CD4-positive, CD25-positive, alpha-beta regulatory T cell (primary cell): ENCODE data around the gene GCGR. TPM values are rescaled to one million over a fixed set of nuclear protein-coding genes. Genes with fewer than 3 reads are reported as not detected.

Experiments
- ATAC-seq, 2 donors: fragments of 150-1000 bp; cut with Tn5 transposase; one replicate each; pipeline ENCODE4 v1.10.0; 2021; ENCODE audit warnings: low read depth in 2 of 2, moderate number of reproducible peaks in 2 of 2, moderate library complexity in 1 of 2
- DNase-seq, 3 donors: peaks; one replicate each; pipeline versions ENCODE4 v3.0.0 to v3.0.0-alpha.2; 2012 to 2022; ENCODE audit warnings: mixed read lengths in 1 of 3
- H3K27ac ChIP-seq: one replicate; pipeline ENCODE4 v1.7.0; 2013; ENCODE audit warnings: mild to moderate bottlenecking, low read length; ENCODE audit not compliant: insufficient read depth, poor library complexity, severe bottlenecking
- H3K27me3 ChIP-seq: one replicate; pipeline ENCODE4 v1.7.0; 2013; ENCODE audit warnings: low read length; ENCODE audit not compliant: control insufficient read depth, insufficient read depth
- H3K36me3 ChIP-seq: one replicate; pipeline ENCODE4 v1.7.0; 2013; ENCODE audit warnings: mild to moderate bottlenecking, low read length, moderate library complexity; ENCODE audit not compliant: control insufficient read depth, insufficient read depth
- H3K4me1 ChIP-seq: 2 replicates; pipeline ENCODE4 v1.7.0; 2013; ENCODE audit warnings: mild to moderate bottlenecking, low read length; ENCODE audit not compliant: insufficient read depth, control insufficient read depth, poor library complexity, severe bottlenecking
- H3K4me3 ChIP-seq: one replicate; pipeline ENCODE4 v1.7.0; 2013; ENCODE audit warnings: low read depth, mild to moderate bottlenecking, low read length, moderate library complexity
- H3K9me3 ChIP-seq, 2 experiments: 1 replicate in 1 of 2; 2 replicates in 1 of 2; pipeline ENCODE4 v1.7.0; 2013; ENCODE audit warnings: low read length in 2 of 2, mild to moderate bottlenecking in 1 of 2, moderate library complexity in 1 of 2; ENCODE audit not compliant: control insufficient read depth in 2 of 2
- H3K27ac Mint-ChIP-seq, 3 donors: one replicate each; pipeline ENCODE4 v1.8.0; 2020 to 2022; ENCODE audit warnings: mild to moderate bottlenecking in 3 of 3, mixed read lengths in 3 of 3, moderate library complexity in 2 of 3
- H3K27me3 Mint-ChIP-seq: one replicate; pipeline ENCODE4 v1.8.0; 2022; ENCODE audit warnings: mild to moderate bottlenecking, mixed read lengths
- H3K36me3 Mint-ChIP-seq: one replicate; pipeline ENCODE4 v1.8.0; 2020; ENCODE audit warnings: mixed read lengths
- H3K4me1 Mint-ChIP-seq, 4 donors: one replicate each; pipeline ENCODE4 v1.8.0; 2020 to 2022; ENCODE audit warnings: mixed read lengths in 4 of 4, mild to moderate bottlenecking in 1 of 4
- H3K4me3 Mint-ChIP-seq, 4 donors: one replicate each; pipeline ENCODE4 v1.8.0; 2020 to 2022; ENCODE audit warnings: mild to moderate bottlenecking in 4 of 4, mixed read lengths in 4 of 4, moderate library complexity in 3 of 4
- H3K9me3 Mint-ChIP-seq, 7 donors: one replicate each; pipeline ENCODE4 v1.8.0; 2020 to 2022; ENCODE audit warnings: mixed read lengths in 7 of 7, mild to moderate bottlenecking in 3 of 7, moderate library complexity in 2 of 7
- polyA plus RNA-seq, 4 donors: library from polyadenylated mRNA; unstranded; fragments of 300-500 nt; fragmentation: Illumina TruSeq; gene quantifications; one replicate each; pipeline ENCODE4 v1.2.3, GENCODE V29; 2021
- total RNA-seq: library from RNA; stranded (reverse); gene quantifications from one replicate; pipeline ENCODE4 v1.2.3, GENCODE V29; 2022

GCGR gene
- total and polyA plus RNA-seq, 5 donors from 2014 or later: not detected

GRCh38 chr17:81822996-81823819, 19.3 kb downstream of the GCGR start:
- H3K27me3 ChIP-seq: no peaks in the 10 kb centered on the region
- peaks cover 0 to 2% (median 0%) of the 10 kb centered on the region in 7 donors for H3K9me3 Mint-ChIP-seq
- no peaks in the 10 kb centered on the region for H3K4me1 ChIP-seq
- ATAC-seq: no peak
- peaks cover 3% of the 10 kb centered on the region for H3K36me3 ChIP-seq
- no peak overlapping the region for H3K27ac Mint-ChIP-seq
- peaks cover 0 to 9% (median 1%) of the 10 kb centered on the region in 4 donors for H3K4me1 Mint-ChIP-seq
- no peak for DNase-seq
- peaks cover 8% of the 10 kb centered on the region for H3K36me3 Mint-ChIP-seq
- H3K27me3 Mint-ChIP-seq: no peaks in the 10 kb centered on the region
- H3K9me3 ChIP-seq: no peaks in the 10 kb centered on the region
- no peak overlapping the region for H3K27ac ChIP-seq
- H3K4me3 Mint-ChIP-seq: no peak overlapping the region
- no peak overlapping the region for H3K4me3 ChIP-seq

GRCh38 chr17:81823820-81824550, 20.0 kb downstream of the GCGR start:
- peaks cover 0 to 2% (median 0%) of the 10 kb centered on the region in 7 donors for H3K9me3 Mint-ChIP-seq
- H3K4me3 Mint-ChIP-seq: no peak overlapping the region
- H3K4me1 Mint-ChIP-seq: peaks cover 0 to 13% (median 4%) of the 10 kb centered on the region in 4 donors
- Histone ChIP-seq H3K27ac (no peak overlapping the region), H3K9me3 (no peaks in the 10 kb centered on the region), H3K4me1 (no peaks in the 10 kb centered on the region), H3K36me3 (peaks cover 3% of the 10 kb centered on the region), H3K27me3 (no peaks in the 10 kb centered on the region), H3K4me3 (no peak overlapping the region)
- H3K36me3 Mint-ChIP-seq: peaks cover 8% of the 10 kb centered on the region
- ATAC-seq (no peak), DNase-seq (no peak)
- H3K27me3 Mint-ChIP-seq: no peaks in the 10 kb centered on the region
- H3K27ac Mint-ChIP-seq: no peak overlapping the region

- ATAC-seq (no peak), DNase-seq (no peak)
- H3K4me3 ChIP-seq: no peak overlapping the region
- no peaks in the 10 kb centered on the region for H3K9me3 ChIP-seq
- H3K4me1 Mint-ChIP-seq: peaks cover 0 to 14% (median 4%) of the 10 kb centered on the region in 4 donors
- no peaks in the 10 kb centered on the region for H3K4me1 ChIP-seq
- H3K4me3 Mint-ChIP-seq: no peak overlapping the region
- H3K9me3 Mint-ChIP-seq: peaks cover 0 to 2% (median 0%) of the 10 kb centered on the region in 7 donors
- no peak overlapping the region for H3K27ac ChIP-seq
- no peak overlapping the region for H3K27ac Mint-ChIP-seq
- no peaks in the 10 kb centered on the region for H3K27me3 Mint-ChIP-seq
- peaks cover 3% of the 10 kb centered on the region for H3K36me3 ChIP-seq
- no peaks in the 10 kb centered on the region for H3K27me3 ChIP-seq
- H3K36me3 Mint-ChIP-seq: peaks cover 8% of the 10 kb centered on the region
These were observed 20.6 kb downstream of the GCGR start for GRCh38 chr17:81824595-81824994.

GRCh38 chr17:81825841-81826466, 22.0 kb downstream of the GCGR start:
- no peak for DNase-seq
- no peaks in the 10 kb centered on the region for H3K9me3 ChIP-seq
- Mint-ChIP-seq H3K27ac (no peak overlapping the region), H3K4me3 (no peak overlapping the region), H3K36me3 (peaks cover 8% of the 10 kb centered on the region), H3K4me1 (peaks cover 0 to 18% (median 4%) of the 10 kb centered on the region in 4 donors), H3K9me3 (peaks cover 0 to 2% (median 0%) of the 10 kb centered on the region in 7 donors), H3K27me3 (no peaks in the 10 kb centered on the region)
- no peak for ATAC-seq
- no peaks in the 10 kb centered on the region for H3K27me3 ChIP-seq
- H3K27ac ChIP-seq: no peak overlapping the region
- peaks cover 3% of the 10 kb centered on the region for H3K36me3 ChIP-seq
- no peak overlapping the region for H3K4me3 ChIP-seq
- H3K4me1 ChIP-seq: no peaks in the 10 kb centered on the region

- Mint-ChIP-seq H3K4me3 (peak overlapping the region in 1 of 4 donors; percentile 89), H3K27ac (peak overlapping the region in 1 of 3 donors; percentile 65), H3K36me3 (peaks cover 6% of the 10 kb centered on the region), H3K27me3 (no peaks in the 10 kb centered on the region), H3K4me1 (peaks cover 5 to 31% (median 13%) of the 10 kb centered on the region in 4 donors), H3K9me3 (peaks cover 0 to 2% (median 0%) of the 10 kb centered on the region in 7 donors)
- H3K4me3 ChIP-seq: no peak overlapping the region
- H3K4me1 ChIP-seq: peaks cover 19% of the 10 kb centered on the region
- no peak overlapping the region for H3K27ac ChIP-seq
- no peaks in the 10 kb centered on the region for H3K36me3 ChIP-seq
- H3K9me3 ChIP-seq: no peaks in the 10 kb centered on the region
- ATAC-seq (no peak), DNase-seq (no peak)
- no peaks in the 10 kb centered on the region for H3K27me3 ChIP-seq
These were observed 24.7 kb downstream of the GCGR start for GRCh38 chr17:81828656-81829055.

GRCh38 chr17:81829858-81830257, 25.9 kb downstream of the GCGR start:
- Histone ChIP-seq H3K4me3 (no peak overlapping the region), H3K27ac (no peak overlapping the region), H3K4me1 (peaks cover 24% of the 10 kb centered on the region), H3K27me3 (no peaks in the 10 kb centered on the region), H3K36me3 (no peaks in the 10 kb centered on the region), H3K9me3 (no peaks in the 10 kb centered on the region)
- H3K4me3 Mint-ChIP-seq: peak overlapping the region in 1 of 4 donors; percentile 54
- H3K4me1 Mint-ChIP-seq: peaks cover 5 to 33% (median 13%) of the 10 kb centered on the region in 4 donors
- H3K36me3 Mint-ChIP-seq: peaks cover 4% of the 10 kb centered on the region
- no peaks in the 10 kb centered on the region for H3K27me3 Mint-ChIP-seq
- peaks cover 0 to 2% (median 0%) of the 10 kb centered on the region in 7 donors for H3K9me3 Mint-ChIP-seq
- ATAC-seq (no peak), DNase-seq (no peak)
- H3K27ac Mint-ChIP-seq: peak overlapping the region in 1 of 3 donors; percentile 26

- H3K27ac ChIP-seq: peak overlapping the region; percentile 72
These were observed 27.6 kb downstream of the GCGR start for GRCh38 chr17:81831563-81831956.

More at GRCh38 chr17:81831563-81831956, 27.6 kb downstream of the GCGR start:
- no peaks in the 10 kb centered on the region for H3K27me3 Mint-ChIP-seq
- H3K9me3 Mint-ChIP-seq: no peaks in the 10 kb centered on the region
- H3K9me3 ChIP-seq: no peaks in the 10 kb centered on the region
- H3K4me3 Mint-ChIP-seq: peak overlapping the region; percentile 91 to 97 (median 95)
- ATAC-seq (no peak), DNase-seq (peak in 1 of 3 donors; percentile 12)
- H3K36me3 ChIP-seq: no peaks in the 10 kb centered on the region
- peak overlapping the region; percentile 71 for H3K4me3 ChIP-seq
- H3K4me1 Mint-ChIP-seq: peaks cover 5 to 29% (median 12%) of the 10 kb centered on the region in 4 donors
- H3K4me1 ChIP-seq: peaks cover 24% of the 10 kb centered on the region
- H3K27ac Mint-ChIP-seq: peak overlapping the region in 2 of 3 donors; percentile 93 to 98
- H3K36me3 Mint-ChIP-seq: no peaks in the 10 kb centered on the region
- H3K27me3 ChIP-seq: no peaks in the 10 kb centered on the region
